Measurements from ENCODE around the gene GABBR2.

GABBR2 gene

DNA sequence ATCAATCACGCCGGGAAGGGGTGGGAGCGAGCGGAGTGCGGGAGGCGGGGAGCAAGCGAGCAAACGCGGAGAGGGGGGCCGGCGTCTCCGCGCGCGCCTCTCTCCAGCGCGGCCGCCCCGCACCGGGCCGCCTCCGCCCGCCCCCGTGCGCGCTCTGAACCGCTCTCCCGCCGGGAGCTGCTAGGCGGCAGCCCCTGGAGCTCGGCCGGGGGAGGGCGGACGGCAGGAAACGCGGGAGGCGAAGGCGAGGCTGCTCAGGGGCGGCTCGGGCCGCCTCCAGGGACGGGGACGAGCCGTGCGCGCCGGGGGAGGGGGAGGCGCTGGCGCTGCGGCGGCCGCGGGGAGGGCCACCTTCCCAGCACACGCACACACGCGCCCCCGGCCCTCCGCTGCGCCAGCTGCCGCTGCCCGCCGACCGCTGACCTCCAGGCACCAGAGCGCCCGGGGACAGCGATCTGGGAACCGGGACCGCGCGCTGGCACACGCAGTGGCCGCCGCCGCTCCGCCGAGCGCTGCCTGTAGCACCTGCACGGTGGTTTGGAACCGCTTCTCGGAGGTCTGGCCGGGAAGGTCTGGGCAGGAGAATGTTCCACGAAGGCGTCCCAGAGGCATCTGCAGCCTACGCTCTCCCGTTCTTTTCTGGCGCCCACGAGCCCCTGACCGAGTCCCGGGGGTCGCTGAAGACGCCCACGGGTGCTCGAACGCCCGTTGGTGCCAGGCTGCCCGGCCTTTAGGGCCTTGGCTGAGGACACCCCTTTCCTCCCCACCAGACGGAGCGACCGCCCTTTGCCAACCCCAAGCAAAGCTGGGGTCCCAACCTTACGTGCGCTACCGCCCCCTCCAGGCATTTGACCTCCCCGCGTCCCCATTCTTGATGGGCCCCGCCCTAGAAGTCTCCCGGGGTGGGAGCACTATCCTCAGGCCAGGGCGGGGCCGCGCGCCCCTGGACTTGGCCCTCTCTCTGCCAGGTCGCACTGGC lies at the start of gene GABBR2:
GABBR2 (minus strand) TSS at position 3 of the 979 bp plus-strand sequence. CDS start 198 bp downstream, outside the sequence.
- DNase-seq, result no peak

DNA sequence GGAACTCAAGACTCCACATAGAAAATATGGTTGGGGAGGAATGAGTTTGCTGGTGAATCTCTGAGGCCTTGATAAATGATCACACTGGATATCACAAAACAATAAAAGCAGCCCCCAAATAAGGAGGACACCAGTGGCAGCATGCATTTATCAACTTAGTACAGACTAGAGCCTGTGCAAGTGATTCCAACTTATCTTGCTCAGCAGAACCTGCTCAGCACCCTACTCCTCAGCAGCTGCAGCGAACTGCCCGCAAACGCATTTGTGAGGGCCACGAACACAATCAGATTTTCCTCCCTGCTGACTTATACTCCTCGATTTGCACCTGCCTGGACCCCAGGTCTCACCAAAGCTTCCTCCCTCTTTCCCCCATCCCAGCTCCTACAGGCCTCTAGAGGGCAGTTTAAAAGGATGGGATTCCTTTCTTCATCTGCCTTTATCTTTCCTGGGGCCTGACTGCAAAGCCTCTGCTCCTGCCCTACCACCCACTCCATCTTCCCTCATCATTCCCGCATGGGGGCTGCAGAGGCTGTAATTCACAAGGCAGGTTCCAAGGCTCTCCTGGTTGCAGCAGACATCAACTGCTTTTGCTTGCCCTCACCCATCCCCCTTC lies 46.4 kb upstream of the GABBR2 start:
- no peak for DNase-seq

DNA sequence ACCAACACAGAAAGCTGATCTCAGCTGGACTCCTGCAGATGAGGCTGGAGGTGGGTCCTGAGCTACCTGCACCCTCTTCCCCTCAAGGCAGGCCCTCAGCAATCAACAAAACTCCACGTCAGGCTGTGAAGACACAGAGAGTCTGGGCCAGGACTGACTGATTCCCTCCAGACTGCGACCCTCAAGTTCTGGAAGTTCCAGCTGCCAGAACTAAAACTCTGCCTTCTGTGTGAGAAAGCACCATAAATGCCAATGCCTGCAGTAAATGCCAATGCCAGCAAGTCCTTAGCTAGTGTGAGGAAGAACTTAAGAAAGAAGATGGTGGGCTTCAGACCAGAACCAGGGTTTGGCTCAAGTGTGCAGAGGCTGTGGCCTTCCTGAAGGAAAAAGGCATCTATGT lies 42.5 kb upstream of the GABBR2 start:
- no peak for DNase-seq

GRCh38 chr9:98750364-98751060 lies 41.8 kb upstream of the GABBR2 start:
- no peak for DNase-seq

- DNase-seq, result no peak
Measured at GRCh38 chr9:98747476-98747875, 38.7 kb upstream of the GABBR2 start.

DNA sequence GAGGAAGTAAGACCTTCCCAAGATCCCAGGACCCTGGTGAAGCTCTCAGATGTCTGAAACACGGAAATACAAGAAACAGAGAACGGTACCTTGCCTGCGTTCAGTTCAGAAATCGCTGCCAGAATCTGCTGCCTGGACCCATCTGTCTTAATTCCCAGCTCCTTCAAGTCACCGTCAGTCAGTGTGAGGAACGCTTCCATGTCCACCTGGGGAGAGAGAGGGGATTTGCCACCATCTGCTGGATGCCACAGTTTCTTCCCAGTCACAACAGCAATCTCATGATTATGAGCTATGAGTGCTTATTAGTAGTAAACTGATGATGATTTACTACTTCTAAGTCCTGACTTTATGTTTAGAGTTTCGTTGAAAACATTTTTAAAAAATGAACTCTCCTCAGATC lies 36.7 kb upstream of the GABBR2 start:
- DNase-seq, result no peak

- no peak for DNase-seq
Measured at GRCh38 chr9:98743818-98744611, 35.3 kb upstream of the GABBR2 start.

GRCh38 chr9:98743329-98743728 lies 34.6 kb upstream of the GABBR2 start:
- no peak for DNase-seq

DNA sequence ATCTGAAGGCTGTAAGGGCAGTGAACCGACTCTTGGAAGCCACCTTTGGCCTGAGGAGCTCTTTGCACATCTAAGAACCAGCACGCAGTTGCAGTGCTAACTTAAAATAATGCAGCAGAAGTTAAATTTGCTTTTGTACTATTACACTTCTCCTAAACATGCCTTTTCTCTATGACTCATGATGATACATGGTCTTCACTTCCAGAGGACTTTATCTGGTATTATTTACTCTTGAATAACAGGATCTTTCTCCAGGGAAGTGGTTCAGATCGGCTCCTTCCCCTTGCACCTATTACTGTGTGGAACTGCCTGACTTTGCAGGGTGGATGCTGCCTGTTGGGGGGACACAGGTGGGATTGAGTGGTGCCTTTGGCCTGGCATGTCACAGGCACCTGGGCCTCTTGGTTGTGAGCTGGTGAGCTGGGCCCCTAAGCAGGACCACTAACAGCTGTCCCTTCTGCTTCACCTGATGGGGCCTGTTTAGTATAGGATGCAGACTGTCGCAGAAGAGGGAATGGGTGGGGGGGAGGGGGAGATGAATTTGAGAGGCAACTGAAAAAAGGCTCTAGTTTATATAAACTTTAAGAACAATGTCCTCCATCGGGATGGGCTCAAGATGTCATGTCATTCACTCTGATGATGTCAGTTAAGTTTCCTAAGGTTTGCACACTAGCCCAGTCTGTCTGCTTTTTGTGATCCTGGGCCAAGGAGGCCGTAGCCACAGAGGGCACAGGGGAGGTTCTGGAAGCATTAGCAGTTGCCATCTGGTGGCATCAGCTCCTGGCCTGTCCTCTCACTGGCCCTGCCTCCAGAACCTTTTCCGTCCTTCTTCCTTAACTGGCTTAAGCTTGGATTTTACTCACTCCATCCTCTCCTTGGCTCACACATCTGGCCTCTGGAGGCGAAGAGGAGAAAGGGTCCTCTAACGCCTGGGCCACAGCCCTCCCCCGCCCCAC lies 33.9 kb upstream of the GABBR2 start:
- no peak for DNase-seq

GRCh38 chr9:98740226-98740881 lies 31.6 kb upstream of the GABBR2 start:
- DNase-seq, result no peak

DNA sequence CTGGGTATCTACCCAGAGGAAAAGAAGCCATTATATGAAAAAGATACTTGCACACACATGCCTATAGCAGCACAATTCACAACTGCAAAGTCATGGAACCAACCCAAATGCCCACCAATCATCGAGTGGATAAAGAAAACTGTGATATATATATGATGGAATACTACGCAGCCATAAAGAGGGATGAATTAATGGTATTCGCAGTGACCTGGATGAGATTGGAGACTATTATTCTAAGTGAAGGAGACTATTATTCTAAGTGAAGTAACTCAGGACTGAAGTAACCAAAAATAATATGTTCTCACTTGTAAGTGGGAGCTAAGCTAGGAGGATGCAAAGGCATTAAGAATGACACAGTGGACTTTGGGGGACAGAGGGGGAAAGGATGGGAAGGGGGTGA lies 30.0 kb upstream of the GABBR2 start:
- DNase-seq, result no peak

GRCh38 chr9:98736226-98736625 lies 27.5 kb upstream of the GABBR2 start:
- DNase-seq, result no peak

DNA sequence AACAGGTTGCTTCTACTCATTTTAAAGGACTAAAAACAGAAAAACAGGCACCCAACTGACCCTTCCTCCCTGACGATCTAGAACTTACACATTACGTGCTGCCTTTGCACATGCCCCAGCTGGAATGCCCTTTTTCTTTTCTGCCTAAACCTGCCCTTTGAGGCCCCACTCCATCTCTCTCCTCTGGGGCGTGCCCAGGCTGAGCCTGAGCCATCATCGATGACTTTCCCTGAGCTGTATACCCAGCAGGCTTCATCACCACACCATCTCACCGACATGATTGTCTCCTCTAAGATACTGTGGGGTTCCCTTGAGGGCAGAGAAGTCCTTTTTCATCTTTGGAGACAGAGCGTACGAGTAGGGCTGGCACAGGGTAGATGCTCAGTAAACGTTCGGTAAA lies 24.1 kb upstream of the GABBR2 start:
- DNase-seq, result no peak

GRCh38 chr9:98732091-98732490 lies 23.4 kb upstream of the GABBR2 start:
- DNase-seq, result no peak

DNA sequence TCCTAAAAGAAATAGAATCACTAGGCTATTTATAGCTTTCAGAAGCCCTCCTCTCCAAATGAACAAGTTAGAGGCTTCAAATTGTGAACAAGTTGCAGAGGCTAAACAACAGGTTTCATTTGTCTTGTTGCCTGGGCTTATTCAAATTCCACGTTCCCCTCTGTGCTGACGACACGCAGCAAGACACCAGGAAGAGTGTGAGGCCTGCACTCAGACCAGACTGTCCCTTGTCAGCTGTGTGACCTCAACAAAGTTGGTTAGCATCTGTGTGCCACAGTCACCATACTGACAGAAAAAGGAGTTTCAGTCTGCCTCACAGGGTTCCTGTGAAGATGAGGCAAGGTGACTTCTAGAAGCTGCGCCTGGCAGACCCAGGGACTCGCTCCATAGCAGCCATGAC lies 22.1 kb upstream of the GABBR2 start:
- no peak for DNase-seq

- DNase-seq, result no peak
Measured at GRCh38 chr9:98728500-98728899, 19.8 kb upstream of the GABBR2 start.

- DNase-seq, result no peak
Measured at GRCh38 chr9:98727428-98727827, 18.7 kb upstream of the GABBR2 start.

DNA sequence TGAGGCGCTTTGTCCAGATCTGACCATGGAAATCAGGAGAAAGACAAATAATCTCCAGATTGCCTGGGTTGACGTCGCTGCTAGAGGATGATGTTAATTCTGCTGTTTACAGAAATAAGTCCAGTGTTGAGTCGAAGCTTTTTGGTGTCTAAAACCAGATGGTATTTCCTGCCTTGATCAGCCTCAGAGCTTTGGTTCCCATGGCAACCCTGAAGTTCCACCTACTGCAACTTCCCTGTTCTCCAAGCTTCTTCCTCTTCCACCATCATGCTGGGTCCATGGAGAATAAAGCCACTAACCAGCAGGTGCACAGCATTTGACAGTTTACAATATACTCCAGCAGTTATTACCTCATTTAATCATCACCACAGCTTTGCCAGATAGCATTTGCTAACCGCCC lies 18.0 kb upstream of the GABBR2 start:
- DNase-seq, result no peak

- no peak for DNase-seq
Measured at GRCh38 chr9:98724810-98725530, 16.2 kb upstream of the GABBR2 start.

- DNase-seq, result no peak
Measured at GRCh38 chr9:98721643-98722042, 12.9 kb upstream of the GABBR2 start.
